Neural cell (in vitro differentiated cells): ENCODE results near the gene RCAN1. TPM values are rescaled to one million over a fixed set of nuclear protein-coding genes. Genes with fewer than 3 reads are reported as not detected.

Experiments used
- H2AFZ ChIP-seq: fragments of 200-600, 300-800 bp; sonication (generic), shearing (Covaris generic); 2 replicates; pipeline ENCODE4 v1.6.0; 2014; ENCODE audit warnings: low read depth, mild to moderate bottlenecking, antibody characterized with exemption, low read length, moderate library complexity
- H3F3A ChIP-seq: fragments of 200-600 bp; shearing (Covaris generic); 2 replicates; pipeline ENCODE4 v1.6.1; 2016; ENCODE audit warnings: mild to moderate bottlenecking, moderate library complexity, mixed read lengths, antibody characterized with exemption, low read length; ENCODE audit not compliant: insufficient read depth, poor library complexity, severe bottlenecking
- H3K27ac ChIP-seq: fragments of 200-600, 300-800 bp; sonication (generic), shearing (Covaris generic); 2 replicates; pipeline ENCODE4 v1.5.1; 2014; ENCODE audit warnings: mild to moderate bottlenecking, low read length, moderate library complexity
- H3K27me3 ChIP-seq: fragments of 300-800, 200-600 bp; sonication (generic), shearing (Covaris generic); 2 replicates; pipeline ENCODE4 v1.6.0; 2014; ENCODE audit warnings: mild to moderate bottlenecking, low read depth, low read length, moderate library complexity; ENCODE audit not compliant: insufficient read depth
- H3K36me3 ChIP-seq: fragments of 300-800, 200-600 bp; sonication (generic), shearing (Covaris generic); 2 replicates; pipeline ENCODE4 v1.5.1; 2014; ENCODE audit warnings: mild to moderate bottlenecking, antibody characterized with exemption, low read length, moderate library complexity; ENCODE audit not compliant: insufficient read depth
- H3K4me2 ChIP-seq: fragments of 300-800, 200-600 bp; sonication (generic), shearing (Covaris generic); 2 replicates; pipeline ENCODE4 v1.6.0; 2014; ENCODE audit warnings: mild to moderate bottlenecking, low read length
- H3K4me3 ChIP-seq: fragments of 300-800, 200-600 bp; sonication (generic), shearing (Covaris generic); 2 replicates; pipeline ENCODE4 v1.5.1; 2014; ENCODE audit warnings: mild to moderate bottlenecking, low read length, moderate library complexity
- H3K79me2 ChIP-seq: fragments of 200-600 bp; shearing (Covaris generic); replicated peaks from 2 replicates; pipeline ENCODE4 v1.6.0; 2014; ENCODE audit warnings: mild to moderate bottlenecking, low read length, moderate library complexity; ENCODE audit not compliant: insufficient read depth
- H3K9ac ChIP-seq: fragments of 300-800, 200-600 bp; sonication (generic), shearing (Covaris generic); 2 replicates; pipeline ENCODE4 v1.6.1; 2016; ENCODE audit warnings: mild to moderate bottlenecking, low read length, mixed read lengths
- H3K9me2 ChIP-seq: fragments of 200-600 bp; shearing (Covaris generic); 2 replicates; pipeline ENCODE4 v1.6.1; 2016; ENCODE audit warnings: mild to moderate bottlenecking, low read length, mixed read lengths; ENCODE audit not compliant: insufficient read depth
- H3K9me3 ChIP-seq: fragments of 200-600, 300-800 bp; sonication (generic), shearing (Covaris generic); 2 replicates; pipeline ENCODE4 v1.6.1; 2016; ENCODE audit warnings: mild to moderate bottlenecking, mixed run types, low read length, moderate library complexity, mixed read lengths
- H4K20me1 ChIP-seq: fragments of 200-600 bp; shearing (Covaris generic); 2 replicates; pipeline ENCODE4 v1.6.1; 2016; ENCODE audit warnings: mild to moderate bottlenecking, mixed run types; ENCODE audit not compliant: insufficient read depth
- CTCF ChIP-seq: fragments of 450-650 bp; IDR thresholded peaks from 2 replicates; pipeline ENCODE4 v1.5.1; 2014; ENCODE audit warnings: antibody characterized with exemption, mild to moderate bottlenecking, moderate library complexity; ENCODE audit not compliant: poor library complexity, severe bottlenecking
- EP300 ChIP-seq: fragments of 450-650 bp; conservative IDR thresholded peaks from 2 replicates; pipeline ENCODE4 v1.6.1; 2014; ENCODE audit warnings: antibody characterized with exemption, mild to moderate bottlenecking, moderate library complexity; ENCODE audit not compliant: poor library complexity, severe bottlenecking
- EZH2 ChIP-seq: fragments of 200-600, 300-800 bp; shearing (Covaris generic), sonication (generic); IDR thresholded peaks from 2 replicates; pipeline ENCODE4 v1.6.1; 2014; ENCODE audit warnings: antibody characterized with exemption, low read length, borderline replicate concordance, mild to moderate bottlenecking; ENCODE audit not compliant: insufficient read depth, poor library complexity, severe bottlenecking
- MXI1 ChIP-seq: fragments of 450-650 bp; conservative IDR thresholded peaks from 2 replicates; pipeline ENCODE4 v1.6.1; 2014; ENCODE audit warnings: antibody characterized with exemption, mild to moderate bottlenecking; ENCODE audit not compliant: poor library complexity, severe bottlenecking
- POLR2AphosphoS5 ChIP-seq: IDR thresholded peaks from 2 replicates; pipeline ENCODE4 v1.6.1; 2012
- RAD21 ChIP-seq: fragments of 450-650 bp; conservative IDR thresholded peaks from 2 replicates; pipeline ENCODE4 v1.6.1; 2014; ENCODE audit warnings: antibody characterized with exemption, mild to moderate bottlenecking, moderate library complexity
- SMC3 ChIP-seq: fragments of 450-650 bp; conservative IDR thresholded peaks from 2 replicates; pipeline ENCODE4 v1.6.1; 2014; ENCODE audit warnings: antibody characterized with exemption, mild to moderate bottlenecking, moderate library complexity; ENCODE audit not compliant: poor library complexity
- polyA plus RNA-seq: library from polyadenylated mRNA; depleted of rRNA; stranded (reverse); fragments of >200 nt; gene quantifications from 2 replicates; pipeline ENCODE4 v1.2.3, GENCODE V29; 2014
- TF ChIP-seq, protein P1 (sequence below): IDR thresholded peaks from 2 replicates; pipeline ENCODE4 v1.6.1; 2012; ENCODE audit warnings: borderline replicate concordance

RCAN1 gene
- polyA plus RNA-seq, 1 donor from 2014 or later, result 46.0 TPM

- H3K27me3 ChIP-seq, result no peaks in the 10 kb centered on the region
- no peaks in the 10 kb centered on the region for H3K9me2 ChIP-seq
- no peak overlapping the region for H3K27ac ChIP-seq
- H3K4me3 ChIP-seq, result no peak overlapping the region
- no peaks in the 10 kb centered on the region for H3F3A ChIP-seq
- no peak for TF ChIP-seq CTCF
- TF ChIP-seq SMC3, result no peak
- TF ChIP-seq EP300, result no peak
- TF ChIP-seq POLR2AphosphoS5, result no peak
- no peak for TF ChIP-seq RAD21
- H3K79me2 ChIP-seq, result no peaks in the 10 kb centered on the region
- no peaks in the 10 kb centered on the region for H3K36me3 ChIP-seq
- no peaks in the 10 kb centered on the region for H4K20me1 ChIP-seq
- H3K9me3 ChIP-seq, result no peaks in the 10 kb centered on the region
- no peak overlapping the region for H3K4me2 ChIP-seq
- no peak overlapping the region for H2AFZ ChIP-seq
- no peak overlapping the region for H3K9ac ChIP-seq
Measured at GRCh38 chr21:34579411-34579810, 35.5 kb downstream of the RCAN1 start.

DNA sequence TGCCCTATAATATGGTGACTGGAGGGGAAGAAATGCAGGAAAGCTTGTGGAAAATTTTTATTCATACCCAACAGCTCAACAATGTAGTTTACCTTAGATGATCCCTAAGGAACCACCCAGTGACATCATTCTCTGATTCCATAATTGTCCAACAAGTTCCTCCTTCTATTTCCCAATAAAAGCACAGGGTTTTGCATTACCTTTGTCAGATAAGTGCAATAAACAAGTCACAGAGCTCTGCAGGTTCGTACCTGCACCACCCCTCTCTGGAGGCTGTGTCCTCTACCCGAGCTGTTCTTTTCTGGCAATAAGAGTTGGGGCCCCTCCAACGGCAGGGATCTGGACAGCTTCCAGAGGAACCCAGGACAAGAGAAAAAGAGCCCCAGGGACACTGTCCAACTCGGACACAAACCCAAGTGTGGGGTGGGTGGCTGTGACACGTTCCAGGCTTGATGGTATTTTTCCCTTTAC is 38.8 kb downstream of the RCAN1 start:
- no peaks in the 10 kb centered on the region for H3K27me3 ChIP-seq
- H3K4me3 ChIP-seq, result no peak overlapping the region
- H3K27ac ChIP-seq, result no peak overlapping the region
- no peaks in the 10 kb centered on the region for H3K79me2 ChIP-seq
- H4K20me1 ChIP-seq, result no peaks in the 10 kb centered on the region
- no peak overlapping the region for H2AFZ ChIP-seq
- H3K9me2 ChIP-seq, result no peaks in the 10 kb centered on the region
- H3K4me2 ChIP-seq, result no peak overlapping the region
- H3K36me3 ChIP-seq, result no peaks in the 10 kb centered on the region
- H3K9ac ChIP-seq, result no peak overlapping the region
- H3F3A ChIP-seq, result no peaks in the 10 kb centered on the region
- TF ChIP-seq EP300, result no peak
- TF ChIP-seq EZH2, result no peak
- no peak for TF ChIP-seq CTCF
- TF ChIP-seq, protein P1, sequence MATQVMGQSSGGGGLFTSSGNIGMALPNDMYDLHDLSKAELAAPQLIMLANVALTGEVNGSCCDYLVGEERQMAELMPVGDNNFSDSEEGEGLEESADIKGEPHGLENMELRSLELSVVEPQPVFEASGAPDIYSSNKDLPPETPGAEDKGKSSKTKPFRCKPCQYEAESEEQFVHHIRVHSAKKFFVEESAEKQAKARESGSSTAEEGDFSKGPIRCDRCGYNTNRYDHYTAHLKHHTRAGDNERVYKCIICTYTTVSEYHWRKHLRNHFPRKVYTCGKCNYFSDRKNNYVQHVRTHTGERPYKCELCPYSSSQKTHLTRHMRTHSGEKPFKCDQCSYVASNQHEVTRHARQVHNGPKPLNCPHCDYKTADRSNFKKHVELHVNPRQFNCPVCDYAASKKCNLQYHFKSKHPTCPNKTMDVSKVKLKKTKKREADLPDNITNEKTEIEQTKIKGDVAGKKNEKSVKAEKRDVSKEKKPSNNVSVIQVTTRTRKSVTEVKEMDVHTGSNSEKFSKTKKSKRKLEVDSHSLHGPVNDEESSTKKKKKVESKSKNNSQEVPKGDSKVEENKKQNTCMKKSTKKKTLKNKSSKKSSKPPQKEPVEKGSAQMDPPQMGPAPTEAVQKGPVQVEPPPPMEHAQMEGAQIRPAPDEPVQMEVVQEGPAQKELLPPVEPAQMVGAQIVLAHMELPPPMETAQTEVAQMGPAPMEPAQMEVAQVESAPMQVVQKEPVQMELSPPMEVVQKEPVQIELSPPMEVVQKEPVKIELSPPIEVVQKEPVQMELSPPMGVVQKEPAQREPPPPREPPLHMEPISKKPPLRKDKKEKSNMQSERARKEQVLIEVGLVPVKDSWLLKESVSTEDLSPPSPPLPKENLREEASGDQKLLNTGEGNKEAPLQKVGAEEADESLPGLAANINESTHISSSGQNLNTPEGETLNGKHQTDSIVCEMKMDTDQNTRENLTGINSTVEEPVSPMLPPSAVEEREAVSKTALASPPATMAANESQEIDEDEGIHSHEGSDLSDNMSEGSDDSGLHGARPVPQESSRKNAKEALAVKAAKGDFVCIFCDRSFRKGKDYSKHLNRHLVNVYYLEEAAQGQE, result no peak
- TF ChIP-seq MXI1, result no peak
- H3K9me3 ChIP-seq, result no peaks in the 10 kb centered on the region
